ENCODE results near the gene C11orf71. TPM values are rescaled to one million over a fixed set of nuclear protein-coding genes. Genes with fewer than 3 reads are reported as not detected.

C11orf71 gene
- total RNA-seq, 1 donor from 2014 or later: 0.43 TPM

- H3K27ac ChIP-seq: no peak overlapping the region
- TF ChIP-seq CTCF (IDR thresholded peaks at IDR 0.05): no peak
- H3K36me3 ChIP-seq: no peaks in the 10 kb centered on the region
- peaks cover 0 to 17% of the 10 kb centered on the region in 2 donors for H3K4me1 ChIP-seq
- no peak for DNase-seq (ENCODE audit: low spot score in 2 of 2)
- no peaks in the 10 kb centered on the region for H3K9me3 ChIP-seq
- intact Hi-C loops (cut with DNase I): loop anchor here (5.0 kb wide), 2 partner anchors 96 to 156 kb away; no protein-coding TSS in a partner anchor
- H3K4me3 ChIP-seq: peak overlapping the region in 1 of 2 donors; percentile 98
- H3K27me3 ChIP-seq: no peaks in the 10 kb centered on the region
These were observed 38.0 kb upstream of the C11orf71 start for GRCh38 chr11:114438303-114438702.

DNA sequence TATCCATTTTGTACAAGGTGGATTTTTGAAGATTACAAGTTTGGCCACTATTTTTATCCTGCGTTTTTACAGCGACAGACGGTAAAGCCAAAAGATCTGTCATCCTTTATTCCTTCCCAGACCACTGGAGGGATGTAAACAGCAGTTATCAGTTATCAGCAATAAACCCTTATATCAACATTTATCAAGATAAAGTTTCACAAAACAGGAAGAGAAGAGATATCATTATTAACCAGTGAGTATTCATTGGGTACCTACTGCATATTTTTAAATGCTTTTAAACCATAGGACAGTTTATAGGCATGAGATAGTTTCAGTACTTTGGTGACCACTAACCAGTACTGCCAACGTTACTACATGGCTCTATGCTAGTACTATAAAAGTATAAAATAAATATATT lies 33.1 kb upstream of the C11orf71 start:
- H3K4me3 ChIP-seq: no peak overlapping the region
- no peaks in the 10 kb centered on the region for H3K9me3 ChIP-seq
- no peaks in the 10 kb centered on the region for H3K36me3 ChIP-seq
- TF ChIP-seq CTCF (IDR thresholded peaks at IDR 0.05): no peak
- intact Hi-C loops (cut with DNase I): no loop called here
- no peaks in the 10 kb centered on the region for H3K27me3 ChIP-seq
- no peaks in the 10 kb centered on the region for H3K4me1 ChIP-seq
- H3K27ac ChIP-seq: no peak overlapping the region
- DNase-seq (ENCODE audit: low spot score in 2 of 2): no peak

DNA sequence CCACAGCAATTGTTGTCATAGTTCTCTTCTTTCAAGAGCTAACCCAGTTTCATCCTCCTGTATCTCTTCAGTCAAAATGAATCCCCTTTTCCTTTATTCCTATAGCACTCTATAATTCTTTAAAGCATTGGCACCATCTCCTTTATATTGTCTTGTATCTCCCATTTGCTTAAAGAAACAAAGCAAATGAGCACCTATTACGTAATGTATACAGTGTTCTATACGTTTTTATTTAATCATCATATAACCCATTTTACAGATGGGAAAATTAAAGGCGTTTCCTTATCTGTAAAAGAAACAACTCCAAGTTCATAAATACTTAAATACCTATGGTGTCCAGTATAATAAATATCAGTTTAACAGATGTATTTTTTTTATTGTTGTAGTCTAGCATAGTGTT lies 32.6 kb upstream of the C11orf71 start:
- Histone ChIP-seq H3K36me3 (no peaks in the 10 kb centered on the region), H3K4me3 (no peak overlapping the region), H3K27me3 (no peaks in the 10 kb centered on the region), H3K4me1 (no peaks in the 10 kb centered on the region), H3K9me3 (no peaks in the 10 kb centered on the region), H3K27ac (no peak overlapping the region)
- TF ChIP-seq CTCF (IDR thresholded peaks at IDR 0.05): no peak
- intact Hi-C loops (cut with DNase I): no loop called here
- no peak for DNase-seq (ENCODE audit: low spot score in 2 of 2)

DNA sequence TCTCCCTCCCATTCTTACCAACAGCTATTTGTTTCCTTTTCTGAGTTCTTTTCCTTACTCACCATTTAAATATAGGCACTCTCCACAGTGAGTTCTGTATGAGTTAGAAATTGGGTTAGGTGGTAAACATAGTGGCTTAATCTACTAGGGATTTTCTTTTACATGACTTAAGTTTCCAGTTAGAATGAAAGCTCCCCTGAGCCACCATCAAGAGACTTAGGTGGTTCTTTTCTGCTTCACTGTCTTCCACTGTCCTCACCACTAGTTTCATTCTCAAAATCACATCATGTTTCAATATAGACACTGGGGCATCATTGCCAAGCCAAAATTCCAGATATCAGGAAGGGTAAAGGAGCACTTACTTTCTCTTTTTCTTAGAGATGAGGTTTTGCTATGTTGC lies 30.0 kb upstream of the C11orf71 start:
- no peak for DNase-seq (ENCODE audit: low spot score in 2 of 2)
- H3K36me3 ChIP-seq: no peaks in the 10 kb centered on the region

DNA sequence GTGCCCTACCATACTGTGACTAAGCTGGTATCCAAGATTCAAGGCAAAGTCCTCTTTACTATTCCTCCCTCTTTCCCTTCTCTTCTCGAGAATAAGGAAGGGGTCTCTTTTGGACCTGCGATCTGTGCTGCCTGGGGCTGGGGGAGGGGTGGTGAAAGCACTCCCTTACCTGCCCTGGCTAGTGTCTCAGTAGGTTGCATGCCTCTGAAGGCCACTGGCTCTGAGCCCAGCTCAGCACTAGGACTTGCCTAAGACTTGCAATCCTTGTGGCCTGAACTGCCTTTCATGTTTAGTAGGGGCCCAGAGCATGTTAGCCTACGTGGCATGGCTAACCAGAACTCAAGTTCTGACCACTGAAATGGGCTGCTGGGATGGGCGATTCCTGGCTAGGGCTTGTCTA lies 26.0 kb upstream of the C11orf71 start:
- no peaks in the 10 kb centered on the region for H3K9me3 ChIP-seq
- intact Hi-C loops (cut with DNase I): no loop called here
- DNase-seq (ENCODE audit: low spot score in 2 of 2): no peak
- H3K27ac ChIP-seq: no peak overlapping the region
- H3K4me3 ChIP-seq: no peak overlapping the region
- TF ChIP-seq CTCF (IDR thresholded peaks at IDR 0.05): no peak
- no peaks in the 10 kb centered on the region for H3K4me1 ChIP-seq
- H3K36me3 ChIP-seq: no peaks in the 10 kb centered on the region
- no peaks in the 10 kb centered on the region for H3K27me3 ChIP-seq

More for the DNA sequence above, 30.0 kb upstream of the C11orf71 start:
- Histone ChIP-seq H3K27me3 (no peaks in the 10 kb centered on the region), H3K27ac (no peak overlapping the region), H3K4me1 (no peaks in the 10 kb centered on the region), H3K9me3 (no peaks in the 10 kb centered on the region), H3K4me3 (no peak overlapping the region)
- intact Hi-C loops (cut with DNase I): no loop called here
- TF ChIP-seq CTCF (IDR thresholded peaks at IDR 0.05): no peak

DNA sequence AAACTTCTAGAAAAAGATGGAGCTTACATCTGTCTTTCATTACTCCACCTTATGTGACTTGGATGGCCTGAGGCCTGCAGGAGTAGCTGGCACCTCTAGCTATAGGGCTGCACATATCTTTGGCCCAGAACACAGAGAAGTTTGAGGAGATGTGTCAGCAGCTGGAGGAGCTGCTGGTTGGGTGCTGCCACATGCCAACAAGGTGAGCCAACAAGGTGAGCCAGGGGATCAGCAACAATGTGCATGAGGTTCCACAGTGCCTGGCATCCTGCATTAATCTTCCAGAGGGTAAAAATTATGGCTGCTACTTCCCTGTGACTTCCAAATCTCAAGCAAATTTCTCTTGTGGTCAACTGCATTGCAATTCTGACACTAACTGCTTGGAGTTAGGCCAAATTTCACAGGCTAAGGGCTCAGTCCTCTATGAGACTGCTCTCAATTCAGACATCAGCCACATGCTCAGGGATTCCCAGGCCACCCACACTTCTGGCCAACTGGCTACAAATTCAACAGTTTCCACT lies 16.2 kb upstream of the C11orf71 start:
- H3K9me3 ChIP-seq: no peaks in the 10 kb centered on the region
- H3K36me3 ChIP-seq: peaks cover 3 to 4% of the 10 kb centered on the region in 2 donors
- TF ChIP-seq CTCF (IDR thresholded peaks at IDR 0.05): no peak
- DNase-seq (ENCODE audit: low spot score in 2 of 2): no peak
- no peak overlapping the region for H3K27ac ChIP-seq
- no peak overlapping the region for H3K4me3 ChIP-seq
- H3K4me1 ChIP-seq: no peaks in the 10 kb centered on the region
- intact Hi-C loops (cut with DNase I): no loop called here
- no peaks in the 10 kb centered on the region for H3K27me3 ChIP-seq
